NCI-H82 (cell line): ENCODE results near the gene HCFC1.
A peak's percentile ranks its signal among the peaks of the same experiment; 100 is the strongest.

Source experiments
- DNase-seq: peaks from one replicate; lab custom pipeline; 2025; lab: John Stamatoyannopoulos, UW

Gene HCFC1

DNA sequence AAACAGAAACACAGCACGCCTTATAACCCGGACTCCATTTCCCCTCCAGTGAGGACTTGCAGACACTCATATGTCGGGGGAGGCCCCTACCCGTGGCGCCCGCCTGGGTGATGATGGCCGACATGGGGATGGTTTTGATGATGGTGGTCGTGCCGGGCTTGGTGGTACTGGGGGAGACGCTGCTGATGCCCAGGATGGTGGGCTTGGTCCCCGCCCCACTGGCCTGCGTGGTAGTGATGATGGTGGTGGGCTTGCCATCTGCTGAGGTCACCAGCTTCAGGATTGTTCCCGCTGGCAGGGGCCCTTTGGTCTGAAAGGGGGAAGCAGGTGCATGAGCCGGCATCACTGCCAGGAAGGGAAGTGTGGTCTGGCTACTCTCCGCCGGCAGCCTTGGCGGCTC, 14.4 kb downstream of the HCFC1 start:
- DNase-seq: no peak

- no peak for DNase-seq
Observed at GRCh38 chrX:153956044-153956907, 15.3 kb downstream of the HCFC1 start.

DNA sequence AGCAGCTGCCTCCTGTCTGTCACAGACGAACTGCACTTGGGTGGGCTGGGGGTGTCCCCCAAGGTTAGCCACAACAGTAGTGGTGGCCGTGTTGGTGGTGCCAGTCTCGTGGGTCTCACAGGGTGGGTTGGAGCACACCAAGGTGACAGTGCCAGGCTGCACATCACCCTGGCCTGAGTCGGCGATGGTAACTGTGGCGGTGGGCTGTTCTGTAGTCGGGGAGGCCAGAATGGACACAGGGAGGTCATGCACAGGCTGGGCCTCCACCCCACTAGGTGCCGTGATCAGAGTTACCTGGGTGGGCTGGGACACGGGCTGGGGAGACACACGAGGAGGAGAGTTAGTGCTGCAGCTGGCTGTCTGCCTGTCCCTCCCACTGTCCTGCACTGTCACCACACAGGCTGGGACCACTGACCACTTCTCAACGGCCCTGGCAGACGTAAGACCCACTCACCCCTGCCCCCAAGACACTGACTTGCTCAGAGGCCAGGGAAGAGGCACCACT, 16.3 kb downstream of the HCFC1 start:
- no peak for DNase-seq

GRCh38 chrX:153954558-153955227, 16.9 kb downstream of the HCFC1 start:
- DNase-seq: no peak

DNA sequence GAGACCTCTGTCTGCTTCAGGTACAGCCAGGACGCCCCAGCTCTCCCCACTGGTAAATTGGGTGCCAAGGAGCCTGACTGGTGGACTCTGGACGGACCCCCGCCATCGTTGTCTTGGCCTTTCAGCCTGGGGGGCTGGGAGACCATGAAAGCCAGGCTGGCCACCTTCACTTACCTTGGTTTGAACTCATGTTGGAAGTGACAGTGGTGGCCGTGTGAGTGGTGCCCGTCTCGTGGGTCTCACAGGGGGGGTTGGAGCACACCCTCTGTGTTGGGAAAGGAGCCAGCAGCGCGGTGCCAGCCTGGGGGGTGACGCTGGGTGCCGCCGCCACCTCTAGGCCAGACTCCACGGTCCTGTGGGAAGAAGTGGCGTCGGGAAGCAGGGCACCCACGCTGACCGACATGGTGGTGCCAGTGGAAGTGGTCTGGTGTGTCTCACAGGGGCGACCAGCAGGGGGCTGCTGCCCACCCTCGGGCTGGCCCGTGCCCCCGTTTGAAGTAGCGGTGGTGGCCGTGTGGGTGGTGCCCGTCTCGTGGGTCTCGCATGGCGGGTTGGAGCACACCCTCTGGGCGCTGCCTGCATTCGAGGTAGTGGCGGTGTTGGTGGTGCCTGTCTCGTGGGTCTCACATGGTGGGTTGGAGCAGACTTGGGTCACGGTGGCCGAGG, 17.6 kb downstream of the HCFC1 start:
- DNase-seq: no peak

DNA sequence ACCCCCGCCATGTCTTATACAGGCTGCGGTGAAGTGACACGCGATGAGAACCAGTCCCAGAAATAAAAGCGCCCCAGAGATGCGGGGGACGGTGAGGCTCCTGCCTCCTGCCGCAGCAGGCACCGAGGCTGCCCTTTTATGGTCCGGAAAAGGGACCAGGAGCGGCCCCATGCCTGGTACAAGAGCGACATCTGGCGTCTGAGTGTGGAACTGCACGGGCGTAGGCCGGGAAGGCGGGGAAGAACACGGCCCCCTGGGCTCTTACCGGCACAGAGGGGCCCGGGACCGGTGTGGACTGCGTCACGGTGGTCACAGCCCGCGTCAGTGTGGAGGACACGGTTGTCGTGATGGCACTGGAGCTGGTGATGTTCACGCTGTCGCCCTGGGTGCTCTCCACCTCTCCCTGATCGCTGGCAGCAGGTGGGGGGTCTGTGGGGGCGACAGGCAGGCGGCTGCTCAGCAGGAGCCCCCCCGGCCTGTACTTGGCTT, 18.2 kb downstream of the HCFC1 start:
- peak; percentile 79 for DNase-seq

DNA sequence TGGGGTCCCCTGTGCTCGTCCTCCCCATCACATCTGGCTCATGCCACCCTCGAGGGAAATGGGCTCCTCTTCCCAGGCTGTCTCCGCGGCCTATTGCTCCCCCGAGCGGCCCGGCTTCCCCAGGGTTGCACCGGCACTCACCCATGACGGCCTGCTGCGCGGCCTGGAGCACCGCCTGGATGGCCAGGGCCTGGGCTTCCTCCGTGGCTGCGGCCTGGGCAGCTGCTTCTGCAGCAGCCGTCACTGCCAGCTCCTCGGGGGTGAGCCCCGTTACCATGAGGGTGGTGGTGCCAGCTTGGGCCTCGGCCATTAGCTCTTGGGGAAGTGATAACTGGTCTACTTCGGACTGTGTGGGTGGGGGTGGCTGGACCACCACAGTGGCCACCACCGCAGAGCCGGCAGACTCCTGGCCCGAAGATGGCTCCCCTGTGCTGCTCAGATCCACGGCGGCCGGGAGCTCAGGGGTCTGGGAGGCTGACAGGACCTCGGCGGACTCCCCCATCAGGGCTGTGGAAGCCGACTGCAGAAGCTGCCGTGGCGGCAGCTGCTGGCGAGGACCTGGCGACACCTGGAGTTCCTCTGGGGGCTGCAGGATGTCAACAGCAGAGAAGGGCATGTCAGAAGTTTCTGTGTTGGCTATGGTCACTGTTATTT, 19.1 kb downstream of the HCFC1 start:
- DNase-seq: no peak

- DNase-seq: no peak
Observed at GRCh38 chrX:153951683-153952372, 19.8 kb downstream of the HCFC1 start.

GRCh38 chrX:153950127-153950526, 21.5 kb downstream of the HCFC1 start:
- DNase-seq: no peak

- DNase-seq: no peak
Observed at GRCh38 chrX:153948847-153949805, 22.5 kb downstream of the HCFC1 start.

- no peak for DNase-seq
Observed at GRCh38 chrX:153948002-153948466, 23.6 kb downstream of the HCFC1 start.

- DNase-seq: peak; percentile 91
Observed at GRCh38 chrX:153947009-153947769, 24.4 kb downstream of the HCFC1 start.

DNA sequence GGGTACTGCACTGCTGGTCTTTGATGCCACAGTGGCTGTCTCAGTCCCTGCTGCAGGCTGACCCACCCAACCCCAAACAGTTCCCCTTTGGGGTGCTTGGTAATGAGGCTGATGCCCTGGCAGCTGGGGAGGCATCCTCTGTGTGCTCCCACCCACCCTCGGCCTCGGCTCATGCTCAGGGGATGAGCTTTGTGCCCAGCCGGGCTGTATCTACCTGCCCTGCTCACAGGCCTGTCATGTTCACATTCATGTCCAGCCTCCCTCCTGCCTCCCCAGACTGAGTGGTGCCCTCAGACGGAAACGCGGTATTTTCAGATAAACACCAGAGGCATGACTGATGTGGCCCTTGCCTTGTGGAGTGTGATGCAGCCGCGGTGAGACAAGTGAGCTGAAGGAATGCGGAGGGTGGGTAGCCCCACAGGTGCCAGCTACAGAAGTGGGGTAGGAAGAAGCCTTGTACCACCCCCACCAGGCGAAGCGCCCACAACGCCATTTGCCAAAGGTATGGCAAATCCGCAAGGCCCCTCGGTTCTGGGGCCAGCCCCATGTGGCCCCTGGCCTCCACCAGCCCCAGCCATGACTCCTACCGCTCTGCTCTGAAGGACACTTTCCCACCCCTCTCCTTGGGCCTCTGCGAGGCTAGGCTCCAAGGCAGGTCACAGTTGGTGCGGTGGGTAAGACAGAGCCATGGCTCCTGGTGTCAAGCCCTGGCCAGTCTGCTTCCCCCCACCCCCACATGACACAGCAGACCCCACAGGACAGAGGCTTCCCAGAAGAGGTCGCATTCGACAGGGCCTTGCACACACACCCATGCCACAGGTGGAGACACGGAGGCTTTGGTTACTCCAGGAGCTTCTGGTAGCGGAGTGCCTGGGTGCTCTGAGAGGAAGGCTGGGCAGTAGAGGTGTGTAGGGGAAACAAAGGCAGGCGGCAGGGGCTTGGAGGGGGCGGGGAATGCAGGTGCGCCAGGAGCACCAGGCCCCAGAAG, 25.4 kb downstream of the HCFC1 start:
- DNase-seq: no peak

DNA sequence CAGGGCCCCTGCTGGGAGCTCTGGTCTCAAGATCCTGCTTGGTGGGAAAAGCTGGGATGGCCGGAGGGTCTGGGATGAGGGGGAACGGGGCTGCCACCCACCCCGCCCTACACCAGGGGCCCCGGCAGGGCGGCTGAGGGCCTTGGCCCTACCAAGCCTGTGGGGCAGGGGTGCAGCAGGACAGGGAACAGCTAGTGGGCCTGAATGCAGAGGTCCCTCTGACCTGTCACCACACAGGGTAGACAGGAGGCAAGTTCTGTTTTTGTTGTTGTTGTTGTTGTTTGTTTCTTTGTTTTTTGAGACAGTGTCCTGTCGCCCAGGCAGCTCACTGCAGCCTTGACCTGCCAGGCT, 26.8 kb downstream of the HCFC1 start:
- DNase-seq: no peak

DNA sequence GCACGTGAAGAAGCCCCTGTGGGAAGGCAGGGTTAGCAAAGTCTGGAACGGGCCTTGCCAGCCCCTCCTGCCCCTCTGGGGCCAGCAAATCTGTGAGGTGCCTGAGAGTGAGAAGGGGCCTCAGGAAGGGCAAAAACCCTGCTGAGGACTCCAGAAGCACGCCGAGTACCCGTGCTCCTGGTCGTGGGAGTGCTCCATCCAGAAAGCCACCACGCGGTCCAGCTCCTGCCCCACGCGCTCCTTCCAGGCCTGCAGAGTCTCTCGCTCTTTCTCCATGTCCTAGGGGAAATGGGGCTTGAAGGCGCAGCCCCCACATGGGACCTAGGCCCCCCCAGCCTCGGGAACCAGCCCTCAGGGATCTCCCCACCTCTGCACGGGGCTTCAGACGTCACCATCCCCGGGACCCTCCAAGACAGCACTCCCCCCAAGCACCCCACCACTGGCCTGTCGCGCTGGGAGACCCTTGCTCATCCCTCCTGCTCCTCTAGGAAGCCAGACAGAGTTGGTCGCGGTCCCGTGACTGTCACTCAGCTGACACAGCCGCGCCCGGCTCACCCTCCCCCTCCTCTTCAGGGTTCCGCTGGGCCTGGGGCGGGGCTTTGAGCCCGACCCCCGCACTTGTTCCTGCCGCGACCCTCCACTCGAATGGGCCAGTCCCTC, 27.3 kb downstream of the HCFC1 start, which contains the start of gene RENBP:
Gene RENBP, minus strand, starts transcription at position 504 of the 660 bp plus-strand sequence. Its CDS starts 33 bp downstream, at position 471.
- DNase-seq: peak; percentile 73

- DNase-seq: no peak
Observed at GRCh38 chrX:153941336-153942252, 30.0 kb downstream of the HCFC1 start.
